GM12892 (cell line): ENCODE measurements around the gene RANGRF.

ENCODE experiments used
- POLR2A ChIP-seq: IDR thresholded peaks from 2 replicates; pipeline ENCODE4 v1.6.1; 2011; ENCODE audit warnings: low read depth, low read length, control low read depth
- TAF1 ChIP-seq: IDR thresholded peaks from 2 replicates; pipeline ENCODE4 v1.6.1; 2011; ENCODE audit warnings: low read depth, mild to moderate bottlenecking, control low read depth, low read length, borderline replicate concordance

DNA sequence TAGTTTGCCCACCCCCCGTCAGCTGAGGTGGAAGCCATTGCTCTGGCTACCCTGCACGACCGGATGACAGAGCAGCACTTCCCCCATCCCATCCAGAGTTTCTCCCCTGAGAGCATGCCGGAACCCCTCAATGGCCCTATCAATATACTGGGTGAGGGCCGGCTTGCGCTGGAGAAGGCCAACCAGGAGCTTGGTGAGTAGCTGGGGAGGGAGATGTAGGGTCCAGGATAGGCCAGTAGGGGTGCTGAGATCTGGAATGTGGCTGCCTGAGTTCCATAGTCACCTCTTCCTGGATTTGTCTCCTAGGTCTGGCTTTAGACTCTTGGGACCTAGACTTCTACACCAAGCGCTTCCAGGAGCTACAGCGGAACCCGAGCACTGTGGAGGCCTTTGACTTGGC, 33.0 kb upstream of the RANGRF start:
- TF ChIP-seq POLR2A (no peak), TAF1 (no peak)
